Left renal pelvis (tissue), 4 donors: Measurements from ENCODE around the gene APOL3. TPM values are rescaled to one million over a fixed set of nuclear protein-coding genes. Genes with fewer than 3 reads are reported as not detected.
"Not testable (repeated sequence)": the region's sequence is repeated elsewhere in the genome, so short reads cannot be mapped to it uniquely, and the experiment has no call there.

Experiments used
- DNase-seq, 4 donors: peaks; one replicate each; pipeline ENCODE4 v3.0.0-alpha.2; 2013; ENCODE audit warnings: low read depth in 4 of 4, low spot score in 3 of 4
- polyA plus RNA-seq, 4 donors: library from polyadenylated mRNA; unstranded; fragments of 120-200 nt; gene quantifications; one replicate each; pipeline ENCODE4 v1.2.1, GENCODE V29; 2013; ENCODE audit not compliant: insufficient read length in 4 of 4

Gene APOL3
- polyA plus RNA-seq, 4 donors, result 13.0 to 16.0 (median 13.6) TPM

DNA sequence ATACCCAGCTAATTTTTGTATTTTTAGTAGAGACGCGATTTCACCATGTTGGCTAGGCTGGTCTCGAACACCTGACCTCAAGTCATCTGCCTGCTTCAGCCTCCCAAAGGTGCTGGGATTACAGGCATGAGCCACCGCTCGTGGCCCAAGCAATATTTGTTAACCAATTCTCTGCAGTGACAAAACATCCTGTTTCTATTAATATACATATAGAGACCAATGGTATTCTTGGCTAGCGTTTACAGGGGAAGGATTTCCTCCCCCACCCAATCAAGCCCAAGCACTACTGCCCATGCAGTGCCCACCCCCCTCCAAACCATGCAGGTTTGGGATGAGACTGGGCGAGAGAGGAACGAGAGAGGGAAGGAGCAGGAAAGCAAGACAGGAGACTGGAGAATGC is 53.1 kb downstream of the APOL3 start:
- no peak for DNase-seq

DNA sequence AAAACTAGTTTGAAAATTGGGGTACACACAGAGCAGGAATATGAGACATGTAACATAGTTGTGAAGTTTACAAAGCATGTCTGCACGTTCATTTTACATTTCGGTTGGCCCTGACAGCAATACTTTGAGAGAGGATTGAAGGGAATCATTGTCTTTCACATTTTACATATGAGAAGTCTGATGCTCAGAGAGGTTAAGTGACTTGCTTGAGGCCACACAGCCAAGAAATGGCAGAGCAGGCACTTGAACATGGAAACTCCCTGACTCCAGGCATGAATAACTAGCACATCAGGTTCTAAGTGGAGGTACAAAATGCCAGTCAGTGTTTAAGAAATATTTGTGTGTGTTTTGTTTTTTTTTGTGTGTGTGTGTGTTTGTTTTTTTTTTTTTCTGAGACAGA is 53.6 kb downstream of the APOL3 start:
- DNase-seq, result no peak

DNA sequence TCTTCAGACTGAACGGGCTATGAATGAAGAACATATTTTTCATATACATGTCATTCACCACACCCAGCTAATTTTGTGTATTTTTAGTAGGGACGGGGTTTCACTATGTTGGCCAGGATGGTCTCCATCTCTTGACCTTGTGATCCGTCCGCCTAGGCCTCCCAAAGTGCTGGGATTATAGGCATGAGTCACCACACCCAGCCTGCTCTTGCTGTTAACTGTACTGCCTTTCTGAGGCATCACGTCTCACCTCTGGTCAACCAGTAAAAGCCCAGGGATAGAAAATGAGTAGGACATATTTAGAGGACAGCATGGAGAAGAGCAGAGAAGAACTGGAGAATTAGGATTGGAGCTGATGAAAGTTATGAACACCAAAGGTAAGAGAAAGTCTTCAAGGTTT is 55.6 kb downstream of the APOL3 start:
- DNase-seq, result no peak

DNA sequence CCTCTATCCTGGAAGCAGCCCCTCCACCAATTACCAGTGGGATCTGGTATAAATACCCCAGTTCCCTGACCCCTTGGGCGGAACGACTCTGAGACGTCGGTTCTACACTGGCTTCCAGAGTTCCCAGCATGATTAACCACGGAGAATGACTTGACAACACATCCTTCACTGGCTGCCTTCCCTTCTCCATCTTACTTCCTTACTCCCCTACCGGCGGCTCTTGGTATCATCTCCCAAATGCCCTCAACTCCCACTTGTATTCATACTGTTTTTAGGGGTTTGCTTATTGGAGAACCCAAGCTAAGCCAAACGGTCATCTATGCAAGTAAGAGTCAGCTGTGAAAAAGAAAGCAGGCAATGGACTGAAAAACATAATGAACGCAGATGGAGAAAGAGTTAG is 56.1 kb downstream of the APOL3 start:
- no peak for DNase-seq

DNA sequence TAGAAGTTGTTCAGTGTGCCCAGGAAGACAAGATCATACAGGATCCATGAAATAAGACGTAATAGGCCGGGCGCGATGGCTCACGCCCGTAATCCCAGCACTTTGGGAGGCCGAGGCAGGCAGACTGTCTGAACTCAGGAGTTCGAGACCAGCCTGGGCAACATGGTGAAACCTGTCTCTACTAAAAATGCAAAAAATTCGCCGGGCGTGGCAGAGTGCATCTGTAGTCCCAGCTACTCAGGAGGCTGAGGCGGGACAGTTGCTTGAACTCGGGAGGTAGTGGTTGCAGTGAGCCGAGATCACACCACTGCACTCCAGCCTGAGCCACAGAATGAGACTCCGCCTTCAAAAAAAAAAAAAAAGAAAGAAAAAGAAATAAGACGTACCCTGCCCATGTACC is 56.7 kb downstream of the APOL3 start:
- DNase-seq, result no peak

DNA sequence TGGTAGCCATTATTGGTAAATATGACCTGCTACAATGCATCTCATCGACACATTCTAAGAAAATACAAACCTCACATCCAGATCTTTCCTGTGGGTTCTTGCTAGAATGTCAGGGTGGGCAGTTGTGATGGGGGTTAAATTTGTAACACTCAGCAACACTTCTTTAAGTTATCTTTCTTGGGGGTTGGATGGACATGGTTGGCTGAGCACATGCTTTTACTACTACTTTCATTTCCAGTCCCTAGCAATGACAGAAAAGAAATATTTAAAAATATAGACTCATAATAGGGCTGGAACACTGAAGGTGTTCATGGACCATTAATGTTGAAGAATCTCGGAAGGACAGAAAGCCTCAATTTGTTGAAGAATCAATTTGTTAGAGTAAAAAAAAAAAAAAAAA is 57.6 kb downstream of the APOL3 start:
- no peak for DNase-seq

DNA sequence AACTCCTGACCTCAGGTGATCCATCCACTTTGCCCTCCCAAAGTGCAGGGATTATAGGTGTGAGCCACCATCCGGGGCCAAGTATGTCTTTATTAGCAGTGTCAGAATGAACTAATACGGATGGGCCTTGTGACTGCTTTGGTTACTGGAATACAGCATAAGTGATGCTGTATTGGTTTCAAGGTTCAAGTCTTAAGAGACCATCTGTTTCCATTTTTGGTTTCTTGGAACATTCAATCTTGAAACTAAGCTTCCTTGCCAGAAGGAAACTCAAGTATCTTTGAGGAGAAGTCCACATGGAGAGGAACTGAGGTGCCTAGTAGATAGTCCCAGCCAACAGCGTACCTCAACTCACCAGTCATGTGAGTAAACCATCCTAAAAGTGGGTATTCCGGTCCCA is 58.8 kb downstream of the APOL3 start:
- no peak for DNase-seq

DNA sequence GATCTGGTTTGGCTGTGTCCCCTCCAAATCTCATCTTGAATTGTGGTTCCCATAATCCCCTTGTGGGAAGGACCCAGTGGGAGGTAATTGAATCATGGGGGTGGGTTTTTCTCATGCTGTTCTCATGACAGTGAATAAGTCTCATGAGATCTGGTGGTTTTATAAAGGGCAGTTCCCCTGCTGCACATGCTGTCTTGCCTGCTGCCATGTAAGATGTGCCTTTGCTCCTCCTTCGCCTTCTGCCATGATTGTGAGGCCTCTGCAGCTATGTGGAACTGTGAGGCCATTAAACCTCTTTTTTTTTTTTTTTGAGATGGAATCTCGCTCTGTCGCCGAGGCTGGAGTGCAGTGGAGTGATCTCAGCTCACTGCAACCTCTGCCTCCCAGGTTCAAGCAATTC is 59.6 kb downstream of the APOL3 start:
- not testable (repeated sequence) for DNase-seq

DNA sequence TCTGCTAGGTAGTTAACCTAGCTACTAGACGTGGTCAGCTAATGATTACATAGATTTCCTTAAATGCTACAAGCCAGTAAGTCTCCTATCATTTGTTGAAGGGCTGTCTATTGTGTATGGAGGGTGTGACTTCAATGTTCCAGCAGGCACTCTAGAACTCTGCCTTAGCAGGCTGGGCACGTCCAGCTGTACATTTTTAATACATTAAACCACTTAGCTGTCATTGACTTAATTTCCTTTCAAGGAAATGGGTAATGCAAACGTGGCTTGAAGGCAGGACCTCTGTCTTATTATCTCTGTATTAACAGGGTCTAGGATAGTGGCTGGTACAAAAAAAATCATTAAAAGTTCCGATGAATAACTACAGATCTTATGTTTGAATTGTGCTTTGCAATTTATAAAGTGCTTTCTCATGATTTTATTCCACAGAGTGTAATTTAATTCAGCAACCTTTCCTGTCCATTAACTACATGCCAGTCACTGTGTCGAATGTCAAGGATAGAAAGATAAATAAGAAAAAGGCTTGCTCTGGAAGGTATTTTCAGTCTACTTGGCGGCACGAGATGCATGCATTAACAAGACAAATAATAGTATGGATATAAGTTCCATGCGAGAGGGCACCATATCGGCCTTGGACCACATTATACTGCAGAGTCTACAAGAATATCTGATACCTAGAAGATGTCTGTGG is 60.3 kb downstream of the APOL3 start:
- DNase-seq, result no peak

DNA sequence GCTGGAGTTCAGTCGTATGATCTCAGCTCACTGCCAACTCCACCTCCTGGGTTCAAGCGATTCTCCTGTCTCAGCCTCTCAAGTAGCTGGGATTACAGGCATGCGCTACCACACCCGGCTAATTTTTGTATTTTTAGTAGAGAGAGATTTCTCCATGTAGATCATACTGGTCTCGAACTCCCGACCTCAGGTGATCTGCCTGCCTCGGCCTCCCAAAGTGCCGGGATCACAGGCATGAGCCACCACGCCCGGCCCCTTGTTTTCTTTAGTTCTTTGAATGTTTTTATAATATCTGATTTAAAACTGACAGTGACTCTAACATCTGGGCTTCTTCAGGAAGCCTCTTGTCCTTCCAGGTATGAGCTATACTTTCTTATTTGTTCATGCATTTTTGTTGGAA is 61.0 kb downstream of the APOL3 start:
- DNase-seq, result not testable (repeated sequence)

DNA sequence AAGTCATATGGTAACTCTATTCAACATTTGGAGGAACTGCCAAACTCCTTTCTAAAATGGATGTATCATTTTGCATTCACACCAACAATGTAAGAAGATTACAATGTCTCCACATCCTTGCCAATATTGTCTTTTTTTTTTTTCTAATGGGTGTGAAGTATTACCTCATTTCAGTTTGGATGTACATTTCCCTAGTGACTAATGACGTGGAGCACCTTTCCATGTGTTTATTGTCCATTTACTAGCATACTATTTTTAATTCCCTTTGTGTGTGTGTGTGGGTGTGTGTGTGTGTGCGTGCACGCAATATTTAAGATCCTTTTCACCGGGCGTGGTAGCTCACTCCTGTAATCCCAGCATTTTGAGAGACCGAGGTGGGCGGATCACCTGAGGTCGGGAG is 62.7 kb downstream of the APOL3 start:
- DNase-seq, result no peak

DNA sequence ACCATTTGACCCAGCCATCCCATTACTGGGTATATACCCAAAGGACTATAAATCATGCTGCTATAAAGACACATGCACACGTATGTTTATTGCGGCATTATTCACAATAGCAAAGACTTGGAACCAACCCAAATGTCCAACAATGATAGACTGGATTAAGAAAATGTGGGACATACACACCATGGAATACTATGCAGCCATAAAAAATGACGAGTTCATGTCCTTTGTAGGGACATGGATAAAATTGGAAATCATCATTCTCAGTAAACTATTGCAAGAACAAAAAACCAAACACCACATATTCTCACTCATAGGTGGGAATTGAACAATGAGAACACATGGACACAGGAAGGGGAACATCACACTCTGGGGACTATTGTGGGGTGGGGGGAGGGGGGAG is 69.8 kb downstream of the APOL3 start:
- DNase-seq, result not testable (repeated sequence)

Other genes with a start within 250 kb of the APOL3 start
- gene RBFOX2, start 131.9 kb downstream of the APOL3 start, polyA plus RNA-seq, result 100 to 1,000 TPM; 113 to 208 (median 133) TPM
- gene APOL4, start 41.1 kb upstream of the APOL3 start, polyA plus RNA-seq, result 10 to 100 TPM in 2 of 4 donors, 1 to 10 TPM in 2; 7.3 to 27.6 (median 9.4) TPM
- 10 to 100 TPM; 25.4 to 41.6 (median 32.2) TPM for gene APOL2, start 78.8 kb upstream of the APOL3 start, polyA plus RNA-seq
- gene APOL1, start 92.4 kb upstream of the APOL3 start, polyA plus RNA-seq, result 10 to 100 TPM in 3 of 4 donors, 1 to 10 TPM in 1; 9.9 to 13.5 (median 12.0) TPM
- gene MYH9, start 227.2 kb upstream of the APOL3 start, polyA plus RNA-seq, result 100 to 1,000 TPM; 131 to 293 (median 286) TPM